SH-SY5Y (cell line): ENCODE measurements around the gene KIAA1328.

ENCODE experiments used
- GATA2 ChIP-seq: IDR thresholded peaks from 2 replicates; pipeline ENCODE4 v1.6.1; 2011; ENCODE audit warnings: mild to moderate bottlenecking, low read depth, low read length
- GATA3 ChIP-seq: IDR thresholded peaks from 2 replicates; pipeline ENCODE4 v1.6.1; 2011; ENCODE audit warnings: low read depth, mild to moderate bottlenecking, low read length, moderate library complexity

GRCh38 chr18:36889742-36890141, 60.8 kb downstream of the KIAA1328 start:
- TF ChIP-seq GATA2 (no peak), GATA3 (no peak)
